ENCODE results near the gene RNF183. TPM values are rescaled to one million over a fixed set of nuclear protein-coding genes. Genes with fewer than 3 reads are reported as not detected.
A peak's percentile ranks its signal among the peaks of the same experiment; 100 is the strongest.

Gene RNF183
- total and polyA plus RNA-seq, 9 of the 15 experiments (the other 6 are each of a cell fraction or from before 2014, with no cell fraction given) = 0.04 to 2.0 (median 0.16) TPM; not detected in 5

DNA sequence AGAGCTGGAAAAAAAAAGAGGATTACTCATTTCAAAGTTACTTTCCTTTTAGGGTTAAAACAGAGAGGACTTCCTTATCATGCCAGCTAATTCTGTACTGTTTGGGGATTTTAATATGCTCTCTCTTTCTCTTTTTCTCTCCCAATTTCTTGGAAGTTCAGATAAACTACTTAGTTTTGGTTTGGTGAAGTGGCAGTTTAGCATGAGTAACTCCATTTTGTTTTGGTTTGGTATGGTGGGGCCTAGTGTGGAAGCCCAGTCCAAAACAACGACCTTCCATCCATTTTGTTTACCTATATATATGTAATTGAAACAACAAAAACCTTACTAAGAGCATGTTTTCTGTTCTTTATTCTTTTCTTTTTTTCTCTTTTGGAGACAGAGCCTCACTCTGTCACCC is 42.5 kb upstream of the RNF183 start (continued):
- no peak for TF ChIP-seq PBX2 (CRISPR knock-in tag; IDR thresholded peaks at IDR 0.05; ENCODE audit: low read depth)
- peak; percentile 72 for TF ChIP-seq PBX2 (tag; conservative IDR thresholded peaks at IDR 0.05; ENCODE audit: low read depth)
- TF ChIP-seq NR4A1 (CRISPR knock-in tag; IDR thresholded peaks at IDR 0.05) = no peak
- peak; percentile 98 for TF ChIP-seq NR4A1 (tag; IDR thresholded peaks at IDR 0.05)
- TF ChIP-seq ZSCAN32 (CRISPR knock-in tag; IDR thresholded peaks at IDR 0.05) = peak; percentile 66; the same call in 1 of the 2 replicates
- TF ChIP-seq NFIX (CRISPR knock-in tag; IDR thresholded peaks at IDR 0.05; ENCODE audit: low read depth) = peak; percentile 37; the same call in 1 of the 2 replicates
- no peak for TF ChIP-seq BRD9 (IDR thresholded peaks at IDR 0.05; ENCODE audit: low read depth, partially characterized antibody)
- TF ChIP-seq ZNF778 (CRISPR knock-in tag; IDR thresholded peaks at IDR 0.05) = no peak
- TF ChIP-seq PYGO2 (tag; IDR thresholded peaks at IDR 0.05) = peak; percentile 95
- TF ChIP-seq BHLHE40 (IDR thresholded peaks at IDR 0.05; ENCODE audit: low read length) = no peak
- TF ChIP-seq, protein P1, sequence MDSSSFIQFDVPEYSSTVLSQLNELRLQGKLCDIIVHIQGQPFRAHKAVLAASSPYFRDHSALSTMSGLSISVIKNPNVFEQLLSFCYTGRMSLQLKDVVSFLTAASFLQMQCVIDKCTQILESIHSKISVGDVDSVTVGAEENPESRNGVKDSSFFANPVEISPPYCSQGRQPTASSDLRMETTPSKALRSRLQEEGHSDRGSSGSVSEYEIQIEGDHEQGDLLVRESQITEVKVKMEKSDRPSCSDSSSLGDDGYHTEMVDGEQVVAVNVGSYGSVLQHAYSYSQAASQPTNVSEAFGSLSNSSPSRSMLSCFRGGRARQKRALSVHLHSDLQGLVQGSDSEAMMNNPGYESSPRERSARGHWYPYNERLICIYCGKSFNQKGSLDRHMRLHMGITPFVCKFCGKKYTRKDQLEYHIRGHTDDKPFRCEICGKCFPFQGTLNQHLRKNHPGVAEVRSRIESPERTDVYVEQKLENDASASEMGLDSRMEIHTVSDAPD (CRISPR knock-in tag; IDR thresholded peaks at IDR 0.05) = peak; percentile 72; the same call in 1 of the 2 replicates
- TF ChIP-seq ZNF589 (CRISPR knock-in tag; IDR thresholded peaks at IDR 0.05; ENCODE audit: low read depth) = peak; percentile 92
- no peak for TF ChIP-seq U2AF2 (optimal IDR thresholded peaks at IDR 0.05; ENCODE audit: low read depth, low read length)
- TF ChIP-seq TAF7 (tag; IDR thresholded peaks at IDR 0.05) = peak; percentile 83
- TF ChIP-seq ZNF639 (CRISPR knock-in tag; conservative IDR thresholded peaks at IDR 0.05 in 1 of 2, IDR thresholded peaks at IDR 0.05 in 1 of 2) = peak in 1 of 2 experiments; percentile 91; a peak in 2 of 4 replicates
- peak; percentile 89 for TF ChIP-seq TCFL5 (CRISPR knock-in tag; conservative IDR thresholded peaks at IDR 0.05)
- TF ChIP-seq HDAC8 (tag; IDR thresholded peaks at IDR 0.05) = peak; percentile 94
- TF ChIP-seq U2AF1 (optimal IDR thresholded peaks at IDR 0.05; ENCODE audit: low read depth, low read length) = no peak
- TF ChIP-seq ID3 (CRISPR knock-in tag; IDR thresholded peaks at IDR 0.05) = peak; percentile 73; the same call in 1 of the 2 replicates
- peak; percentile 97 for TF ChIP-seq ID3 (tag; IDR thresholded peaks at IDR 0.05)
- no peak for TF ChIP-seq FIP1L1 (IDR thresholded peaks at IDR 0.05; ENCODE audit: low read depth, low read length, poor library complexity, severe bottlenecking)
- TF ChIP-seq, protein P2, sequence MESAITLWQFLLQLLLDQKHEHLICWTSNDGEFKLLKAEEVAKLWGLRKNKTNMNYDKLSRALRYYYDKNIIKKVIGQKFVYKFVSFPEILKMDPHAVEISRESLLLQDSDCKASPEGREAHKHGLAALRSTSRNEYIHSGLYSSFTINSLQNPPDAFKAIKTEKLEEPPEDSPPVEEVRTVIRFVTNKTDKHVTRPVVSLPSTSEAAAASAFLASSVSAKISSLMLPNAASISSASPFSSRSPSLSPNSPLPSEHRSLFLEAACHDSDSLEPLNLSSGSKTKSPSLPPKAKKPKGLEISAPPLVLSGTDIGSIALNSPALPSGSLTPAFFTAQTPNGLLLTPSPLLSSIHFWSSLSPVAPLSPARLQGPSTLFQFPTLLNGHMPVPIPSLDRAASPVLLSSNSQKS (CRISPR knock-in tag; IDR thresholded peaks at IDR 0.05) = 0 out of 2 replicates have a peak, but pooled peaks have one; percentile 60
- TF ChIP-seq ZNF24 (IDR thresholded peaks at IDR 0.05) = no peak
